ENCODE measurements around the gene NRCAM.
"Not testable (repeated sequence)": the region's sequence is repeated elsewhere in the genome, so short reads cannot be mapped to it uniquely, and the experiment has no call there.

Gene NRCAM

DNA sequence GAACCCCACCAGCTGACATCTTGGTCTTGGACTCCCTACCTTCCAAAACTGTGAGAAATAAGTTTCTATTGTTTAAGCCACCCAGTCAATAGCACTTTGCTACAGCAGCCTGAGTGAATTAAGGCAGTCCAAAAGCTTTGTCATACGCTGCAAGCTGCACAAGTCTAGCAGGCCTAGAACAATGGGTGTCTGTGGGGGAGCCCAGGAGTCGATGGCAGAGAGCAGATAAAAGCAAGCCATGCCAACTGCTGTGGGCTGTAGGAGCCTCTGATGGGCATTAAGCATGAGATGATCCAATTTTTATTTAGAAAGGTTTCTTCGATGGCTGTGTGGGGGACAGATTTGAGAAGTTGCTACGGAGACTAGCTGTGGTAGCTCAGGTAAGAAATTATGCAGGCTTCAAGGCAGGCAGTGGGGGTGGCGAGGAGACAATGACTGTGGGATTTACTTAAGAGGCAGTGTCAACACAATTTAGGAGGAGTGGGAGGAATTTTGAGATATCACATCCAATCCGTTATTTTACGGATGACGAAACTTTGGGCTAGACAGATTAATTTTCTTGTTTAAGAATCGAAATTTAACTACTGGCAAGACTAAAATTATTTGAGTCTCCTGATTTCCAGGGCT lies 110.4 kb downstream of the NRCAM start:
- Histone ChIP-seq H3K27ac (ENCODE audit: low read depth, low read length, severe bottlenecking) (no peak overlapping the region), H3K9me3 (ENCODE audit: control insufficient read depth, low read length) (no peaks in the 10 kb centered on the region), H3K36me3 (ENCODE audit: control insufficient read depth, insufficient read depth, low read length) (no peaks in the 10 kb centered on the region), H3K4me1 (ENCODE audit: control insufficient read depth, insufficient read depth, low read length, poor library complexity, severe bottlenecking) (peaks cover 4% of the 10 kb centered on the region), H3K4me3 (ENCODE audit: extremely low read depth, insufficient read depth, low read length, poor library complexity, severe bottlenecking) (no peak overlapping the region)
- WGBS, 2 experiments (ENCODE audit: insufficient coverage in 2 of 2): 82 to 84% methylated on average over 6 to 8 of the region's 9 CpGs

DNA sequence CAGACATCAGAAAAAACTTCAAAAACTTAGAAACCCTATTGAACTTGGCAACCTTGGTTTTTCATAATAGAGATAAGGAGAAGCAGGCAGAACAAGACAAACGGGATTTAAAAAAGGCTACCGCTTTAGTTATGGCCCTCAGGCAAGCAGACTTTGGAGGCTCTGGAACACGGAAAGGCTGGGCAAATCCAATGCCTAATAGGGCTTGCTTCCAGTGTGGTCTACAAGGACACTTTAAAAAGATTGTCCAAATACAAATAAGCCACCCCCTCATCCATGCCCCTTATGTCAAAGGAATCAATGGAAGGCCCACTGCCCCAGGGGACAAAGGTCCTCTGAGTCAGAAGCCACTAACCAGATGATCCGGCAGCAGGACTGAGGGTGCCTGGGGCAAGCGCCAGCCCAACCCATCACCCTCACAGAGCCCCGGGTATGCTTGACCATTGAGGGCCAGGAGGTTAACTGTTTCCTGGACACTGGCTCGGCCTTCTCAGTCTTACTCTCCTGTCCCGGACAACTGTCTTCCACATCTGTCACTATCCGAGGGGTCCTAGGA lies 115.3 kb downstream of the NRCAM start:
- H3K4me3 ChIP-seq (ENCODE audit: extremely low read depth, insufficient read depth, low read length, poor library complexity, severe bottlenecking): no peak overlapping the region
- no peaks in the 10 kb centered on the region for H3K36me3 ChIP-seq (ENCODE audit: control insufficient read depth, insufficient read depth, low read length)
- no peaks in the 10 kb centered on the region for H3K9me3 ChIP-seq (ENCODE audit: control insufficient read depth, low read length)
- no peak overlapping the region for H3K27ac ChIP-seq (ENCODE audit: low read depth, low read length, severe bottlenecking)
- WGBS, 2 experiments (ENCODE audit: insufficient coverage in 2 of 2): 86 to 88% methylated on average over 6 to 9 of the region's 9 CpGs
- H3K4me1 ChIP-seq (ENCODE audit: control insufficient read depth, insufficient read depth, low read length, poor library complexity, severe bottlenecking): no peaks in the 10 kb centered on the region

DNA sequence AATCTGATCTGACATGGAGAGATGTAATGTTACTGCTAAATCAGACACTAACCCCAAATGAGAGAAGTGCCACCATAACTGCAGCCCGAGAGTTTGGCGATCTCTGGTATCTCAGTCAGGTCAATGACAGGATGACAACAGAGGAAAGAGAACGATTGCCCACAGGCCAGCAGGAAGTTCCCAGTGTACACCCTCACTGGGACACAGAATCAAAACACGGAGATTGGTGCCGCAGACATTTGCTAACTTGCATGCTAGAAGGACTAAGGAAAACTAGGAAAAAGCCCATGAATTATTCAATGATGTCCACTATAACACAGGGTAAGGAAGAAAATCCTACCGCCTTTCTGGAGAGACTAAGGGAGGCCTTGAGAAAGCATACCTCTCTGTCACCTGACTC lies 115.8 kb downstream of the NRCAM start:
- WGBS, 2 experiments (ENCODE audit: insufficient coverage in 2 of 2): 90% methylated on average over 4 of the region's 6 CpGs; no CpG with 5 or more reads in 1 of the 2 experiments
- not testable (repeated sequence) for H3K9me3 ChIP-seq (ENCODE audit: control insufficient read depth, low read length); H3K4me3 ChIP-seq (ENCODE audit: extremely low read depth, insufficient read depth, low read length, poor library complexity, severe bottlenecking); H3K4me1 ChIP-seq (ENCODE audit: control insufficient read depth, insufficient read depth, low read length, poor library complexity, severe bottlenecking); H3K36me3 ChIP-seq (ENCODE audit: control insufficient read depth, insufficient read depth, low read length); H3K27ac ChIP-seq (ENCODE audit: low read depth, low read length, severe bottlenecking)

DNA sequence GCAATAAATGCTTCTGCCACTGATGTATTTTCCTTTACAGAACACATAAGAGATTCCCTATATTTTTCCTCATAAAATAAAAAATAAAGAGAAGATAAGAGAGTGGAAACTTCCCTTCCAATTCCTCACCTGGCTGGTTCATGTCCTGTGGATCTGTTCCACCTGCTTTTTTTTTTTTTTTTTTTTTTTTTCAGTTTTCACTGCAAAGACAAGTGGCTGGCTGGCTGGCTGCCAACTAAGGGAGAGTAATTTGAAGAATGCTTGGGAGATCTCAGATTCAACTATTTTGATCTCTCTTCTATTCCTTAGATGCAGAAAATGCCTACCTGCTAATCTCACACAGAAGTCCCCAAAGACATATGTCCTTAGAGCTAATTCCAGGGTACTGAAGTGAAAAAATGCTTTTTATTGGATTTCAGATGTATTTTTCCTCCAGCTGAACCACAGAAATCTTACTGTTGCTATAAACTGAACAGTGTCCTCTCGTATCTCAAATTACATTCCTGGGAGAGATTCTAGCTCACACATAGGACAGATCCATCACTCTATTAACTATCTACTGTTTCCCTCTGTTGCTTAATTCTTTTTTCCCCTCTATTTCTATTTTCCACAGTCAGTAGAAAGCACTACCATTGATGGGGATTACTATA lies 120.8 kb downstream of the NRCAM start:
- 67 to 80% methylated on average over 1 of the region's 1 CpG for WGBS, 2 experiments (ENCODE audit: insufficient coverage in 2 of 2)
- no peak overlapping the region for H3K27ac ChIP-seq (ENCODE audit: low read depth, low read length, severe bottlenecking)
- no peaks in the 10 kb centered on the region for H3K9me3 ChIP-seq (ENCODE audit: control insufficient read depth, low read length)
- no peak overlapping the region for H3K4me3 ChIP-seq (ENCODE audit: extremely low read depth, insufficient read depth, low read length, poor library complexity, severe bottlenecking)
- H3K36me3 ChIP-seq (ENCODE audit: control insufficient read depth, insufficient read depth, low read length): no peaks in the 10 kb centered on the region
- no peaks in the 10 kb centered on the region for H3K4me1 ChIP-seq (ENCODE audit: control insufficient read depth, insufficient read depth, low read length, poor library complexity, severe bottlenecking)

DNA sequence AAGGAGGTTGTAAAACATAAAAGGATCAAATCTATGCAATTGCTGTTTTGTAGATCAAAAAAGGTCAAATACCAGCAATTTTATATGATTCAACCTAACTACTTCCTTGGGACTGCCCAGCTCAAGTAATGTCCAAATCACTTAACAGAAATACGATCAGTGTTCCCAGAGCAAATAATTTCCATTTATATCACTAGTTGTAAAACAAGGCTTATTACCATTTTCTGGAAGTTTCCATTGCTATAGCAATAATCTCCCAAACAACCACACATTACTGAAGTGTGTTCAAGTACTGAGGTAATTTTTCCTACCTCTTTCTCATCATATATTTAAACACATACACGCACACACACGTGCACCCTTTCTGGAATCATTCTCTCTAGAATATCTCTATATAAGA lies 123.3 kb downstream of the NRCAM start:
- Histone ChIP-seq H3K36me3 (ENCODE audit: control insufficient read depth, insufficient read depth, low read length) (no peaks in the 10 kb centered on the region), H3K27ac (ENCODE audit: low read depth, low read length, severe bottlenecking) (no peak overlapping the region), H3K4me3 (ENCODE audit: extremely low read depth, insufficient read depth, low read length, poor library complexity, severe bottlenecking) (no peak overlapping the region), H3K4me1 (ENCODE audit: control insufficient read depth, insufficient read depth, low read length, poor library complexity, severe bottlenecking) (no peaks in the 10 kb centered on the region), H3K9me3 (ENCODE audit: control insufficient read depth, low read length) (no peaks in the 10 kb centered on the region)
- WGBS, 2 experiments (ENCODE audit: insufficient coverage in 2 of 2): 100% methylated on average over 1 of the region's 3 CpGs; no CpG with 5 or more reads in 1 of the 2 experiments

DNA sequence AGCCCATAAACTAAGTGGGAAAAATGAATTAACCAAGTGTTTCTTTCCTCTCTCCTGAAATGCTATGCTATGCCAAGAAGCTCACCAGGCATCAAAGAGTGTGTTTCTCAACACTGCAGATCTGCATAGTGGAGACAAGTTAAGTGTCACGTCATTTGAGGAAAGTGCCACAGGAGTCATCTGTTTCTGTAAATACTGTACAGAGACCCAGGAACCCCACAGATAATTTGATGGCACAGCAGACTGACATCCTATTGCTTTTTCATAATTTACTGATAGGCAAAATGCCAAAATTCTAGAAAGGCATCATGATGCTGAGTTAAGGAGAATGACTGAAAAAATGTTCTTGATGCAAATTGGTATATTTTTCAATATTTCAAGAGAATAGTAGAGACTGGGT lies 124.3 kb downstream of the NRCAM start:
- H3K27ac ChIP-seq (ENCODE audit: low read depth, low read length, severe bottlenecking): no peak overlapping the region
- H3K9me3 ChIP-seq (ENCODE audit: control insufficient read depth, low read length): no peaks in the 10 kb centered on the region

DNA sequence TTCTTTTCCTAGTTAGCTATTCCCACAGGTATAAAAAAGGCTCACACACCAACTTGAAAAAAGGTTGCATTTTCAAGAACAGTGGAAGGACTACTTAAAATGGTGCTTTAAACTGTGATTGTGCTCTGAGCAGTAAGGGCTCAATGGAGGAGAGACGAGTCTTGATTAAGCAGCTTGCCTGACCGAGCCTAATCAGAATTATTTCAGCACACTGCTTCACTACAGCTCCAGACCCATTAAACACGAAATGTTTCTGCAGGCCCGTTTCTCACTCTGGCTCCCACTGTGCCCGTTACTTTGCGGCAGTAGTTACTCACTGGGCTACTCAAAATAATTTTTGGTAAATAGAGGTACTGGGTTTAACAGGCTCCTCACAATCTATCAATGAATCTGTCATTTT lies 126.0 kb downstream of the NRCAM start:
- Histone ChIP-seq H3K27ac (ENCODE audit: low read depth, low read length, severe bottlenecking) (no peak overlapping the region), H3K4me3 (ENCODE audit: extremely low read depth, insufficient read depth, low read length, poor library complexity, severe bottlenecking) (no peak overlapping the region), H3K9me3 (ENCODE audit: control insufficient read depth, low read length) (no peaks in the 10 kb centered on the region), H3K4me1 (ENCODE audit: control insufficient read depth, insufficient read depth, low read length, poor library complexity, severe bottlenecking) (no peaks in the 10 kb centered on the region), H3K36me3 (ENCODE audit: control insufficient read depth, insufficient read depth, low read length) (no peaks in the 10 kb centered on the region)
- WGBS, 2 experiments (ENCODE audit: insufficient coverage in 2 of 2): 92% methylated on average over 3 of the region's 6 CpGs; no CpG with 5 or more reads in 1 of the 2 experiments

More for the DNA sequence above, 124.3 kb downstream of the NRCAM start:
- no peaks in the 10 kb centered on the region for H3K4me1 ChIP-seq (ENCODE audit: control insufficient read depth, insufficient read depth, low read length, poor library complexity, severe bottlenecking)
- 50 to 71% methylated on average over 1 of the region's 1 CpG for WGBS, 2 experiments (ENCODE audit: insufficient coverage in 2 of 2)
- no peaks in the 10 kb centered on the region for H3K36me3 ChIP-seq (ENCODE audit: control insufficient read depth, insufficient read depth, low read length)
- H3K4me3 ChIP-seq (ENCODE audit: extremely low read depth, insufficient read depth, low read length, poor library complexity, severe bottlenecking): no peak overlapping the region

DNA sequence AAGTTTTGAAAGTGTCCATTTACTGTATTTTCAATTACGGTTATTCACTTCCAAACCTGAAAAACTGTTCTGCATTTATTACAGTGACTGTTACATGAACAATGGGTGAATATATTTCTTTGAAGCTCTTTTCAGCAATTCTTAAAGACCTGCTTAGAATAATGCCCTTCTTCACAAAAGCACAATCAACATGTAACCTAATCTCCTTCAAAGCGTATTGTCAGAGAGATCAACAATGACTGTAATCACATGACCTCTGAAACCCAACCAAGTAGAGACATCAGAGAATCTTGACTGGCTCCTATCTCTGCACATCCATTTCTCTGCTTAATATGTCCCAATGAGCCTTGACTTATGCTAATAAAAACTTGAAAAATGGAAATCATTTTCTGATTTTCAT lies 126.7 kb downstream of the NRCAM start:
- Histone ChIP-seq H3K36me3 (ENCODE audit: control insufficient read depth, insufficient read depth, low read length) (no peaks in the 10 kb centered on the region), H3K4me3 (ENCODE audit: extremely low read depth, insufficient read depth, low read length, poor library complexity, severe bottlenecking) (no peak overlapping the region), H3K27ac (ENCODE audit: low read depth, low read length, severe bottlenecking) (no peak overlapping the region), H3K9me3 (ENCODE audit: control insufficient read depth, low read length) (no peaks in the 10 kb centered on the region), H3K4me1 (ENCODE audit: control insufficient read depth, insufficient read depth, low read length, poor library complexity, severe bottlenecking) (no peaks in the 10 kb centered on the region)
- 57% methylated on average over 1 of the region's 2 CpGs; no CpG with 5 or more reads in 1 of the 2 experiments for WGBS, 2 experiments (ENCODE audit: insufficient coverage in 2 of 2)

DNA sequence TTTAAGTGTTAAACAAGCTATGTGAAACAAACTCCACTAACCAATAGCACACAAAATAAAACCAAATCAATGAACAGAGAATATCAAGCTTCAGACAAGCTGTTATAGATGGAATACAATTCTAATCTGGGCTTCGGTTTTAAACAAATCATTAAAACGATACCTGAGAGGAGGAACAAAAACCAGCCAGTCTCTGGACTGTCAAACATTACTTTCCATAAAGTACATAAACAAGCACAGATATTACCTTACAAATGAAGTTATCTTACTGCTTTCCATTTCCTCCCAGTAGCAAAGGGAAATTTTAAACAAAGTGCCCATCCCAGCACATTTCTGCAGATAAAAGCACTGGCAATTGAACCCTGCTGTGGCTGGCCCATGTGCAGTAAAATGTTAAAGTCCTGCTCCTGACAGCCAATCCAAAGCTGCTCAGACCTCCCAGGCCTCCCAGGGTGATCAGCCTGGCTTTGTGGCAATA lies 128.0 kb downstream of the NRCAM start:
- no peak overlapping the region for H3K4me3 ChIP-seq (ENCODE audit: extremely low read depth, insufficient read depth, low read length, poor library complexity, severe bottlenecking)
- no peaks in the 10 kb centered on the region for H3K9me3 ChIP-seq (ENCODE audit: control insufficient read depth, low read length)
- no peak overlapping the region for H3K27ac ChIP-seq (ENCODE audit: low read depth, low read length, severe bottlenecking)
- H3K36me3 ChIP-seq (ENCODE audit: control insufficient read depth, insufficient read depth, low read length): no peaks in the 10 kb centered on the region
- H3K4me1 ChIP-seq (ENCODE audit: control insufficient read depth, insufficient read depth, low read length, poor library complexity, severe bottlenecking): no peaks in the 10 kb centered on the region
- 80 to 93% methylated on average over 1 to 2 of the region's 2 CpGs for WGBS, 2 experiments (ENCODE audit: insufficient coverage in 2 of 2)

DNA sequence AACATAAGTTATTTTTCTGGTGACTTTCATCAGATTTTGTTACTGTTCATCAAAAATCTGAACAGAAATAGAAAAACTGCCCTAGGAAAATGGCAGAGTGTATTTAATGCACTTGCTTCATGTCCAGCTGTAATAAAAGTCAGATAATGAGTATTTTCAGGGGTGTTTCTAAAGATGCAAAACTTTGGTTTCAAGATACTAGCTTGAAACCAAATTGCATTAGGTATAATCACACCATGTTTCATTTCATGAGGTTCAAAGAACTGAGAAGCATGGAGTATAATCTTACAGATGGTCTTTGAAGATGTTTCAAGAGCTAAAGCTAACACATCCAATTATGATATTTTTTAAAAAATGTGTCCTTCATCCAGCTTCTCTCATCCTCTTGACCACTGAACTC lies 128.9 kb downstream of the NRCAM start:
- H3K9me3 ChIP-seq (ENCODE audit: control insufficient read depth, low read length): no peaks in the 10 kb centered on the region
- H3K27ac ChIP-seq (ENCODE audit: low read depth, low read length, severe bottlenecking): no peak overlapping the region
- no peak overlapping the region for H3K4me3 ChIP-seq (ENCODE audit: extremely low read depth, insufficient read depth, low read length, poor library complexity, severe bottlenecking)
- H3K4me1 ChIP-seq (ENCODE audit: control insufficient read depth, insufficient read depth, low read length, poor library complexity, severe bottlenecking): no peaks in the 10 kb centered on the region
- H3K36me3 ChIP-seq (ENCODE audit: control insufficient read depth, insufficient read depth, low read length): no peaks in the 10 kb centered on the region

DNA sequence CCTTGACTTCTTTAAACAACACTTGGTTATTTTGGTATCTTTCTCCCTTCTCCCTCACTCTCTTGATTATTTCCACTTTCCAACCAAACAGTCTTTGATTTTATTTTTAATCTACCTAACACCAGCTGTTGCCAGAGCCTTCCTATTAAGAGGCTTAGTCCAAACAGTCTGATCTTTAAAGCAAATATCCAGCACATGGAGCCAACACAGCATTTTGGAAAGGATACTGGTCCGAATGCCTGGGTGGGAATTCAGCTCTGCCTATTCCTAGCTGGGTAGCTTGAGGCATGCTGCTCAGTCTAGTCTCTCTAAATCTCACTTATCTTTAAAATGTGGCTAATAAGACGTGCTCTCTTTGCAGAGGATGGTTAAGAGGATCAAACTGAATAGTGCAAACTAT lies 129.3 kb downstream of the NRCAM start:
- Histone ChIP-seq H3K27ac (ENCODE audit: low read depth, low read length, severe bottlenecking) (no peak overlapping the region), H3K36me3 (ENCODE audit: control insufficient read depth, insufficient read depth, low read length) (no peaks in the 10 kb centered on the region), H3K9me3 (ENCODE audit: control insufficient read depth, low read length) (no peaks in the 10 kb centered on the region), H3K4me3 (ENCODE audit: extremely low read depth, insufficient read depth, low read length, poor library complexity, severe bottlenecking) (no peak overlapping the region), H3K4me1 (ENCODE audit: control insufficient read depth, insufficient read depth, low read length, poor library complexity, severe bottlenecking) (no peaks in the 10 kb centered on the region)
- 100% methylated on average over 1 of the region's 2 CpGs for WGBS, 2 experiments (ENCODE audit: insufficient coverage in 2 of 2)
